C4-2B (cell line): ENCODE measurements around the gene F11R.
"Not testable (repeated sequence)": the region's sequence is repeated elsewhere in the genome, so short reads cannot be mapped to it uniquely, and the experiment has no call there.

ENCODE experiments used
- ZFX ChIP-seq: fragments of 450-650 bp; IDR thresholded peaks from 2 replicates; pipeline ENCODE4 v1.6.1; 2017
- TF ChIP-seq, protein P1 (sequence below): fragments of 450-650 bp; conservative IDR thresholded peaks from 2 replicates; pipeline ENCODE4 v1.5.1; 2017; ENCODE audit warnings: mild to moderate bottlenecking

DNA sequence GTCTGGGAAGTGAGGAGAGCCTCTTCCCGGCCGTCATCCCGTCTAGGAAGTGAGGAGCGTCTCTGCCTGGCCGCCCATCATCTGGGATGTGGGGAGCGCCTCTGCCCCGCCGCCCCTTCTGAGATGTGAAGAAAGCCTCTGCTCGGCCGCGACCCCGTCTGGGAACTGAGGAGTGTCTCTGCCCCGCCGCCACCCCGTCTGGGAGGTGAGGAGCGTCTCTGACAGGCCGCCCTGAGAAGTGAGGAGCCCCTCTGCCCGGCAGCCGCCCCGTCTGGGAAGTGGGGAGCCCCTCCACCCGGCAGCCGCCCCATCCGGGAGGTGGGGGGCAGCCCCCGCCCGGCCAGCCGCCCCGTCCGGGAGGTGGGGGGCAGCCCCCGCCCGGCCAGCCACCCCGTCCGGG, 8.5 kb upstream of the F11R start:
- TF ChIP-seq, protein P1, sequence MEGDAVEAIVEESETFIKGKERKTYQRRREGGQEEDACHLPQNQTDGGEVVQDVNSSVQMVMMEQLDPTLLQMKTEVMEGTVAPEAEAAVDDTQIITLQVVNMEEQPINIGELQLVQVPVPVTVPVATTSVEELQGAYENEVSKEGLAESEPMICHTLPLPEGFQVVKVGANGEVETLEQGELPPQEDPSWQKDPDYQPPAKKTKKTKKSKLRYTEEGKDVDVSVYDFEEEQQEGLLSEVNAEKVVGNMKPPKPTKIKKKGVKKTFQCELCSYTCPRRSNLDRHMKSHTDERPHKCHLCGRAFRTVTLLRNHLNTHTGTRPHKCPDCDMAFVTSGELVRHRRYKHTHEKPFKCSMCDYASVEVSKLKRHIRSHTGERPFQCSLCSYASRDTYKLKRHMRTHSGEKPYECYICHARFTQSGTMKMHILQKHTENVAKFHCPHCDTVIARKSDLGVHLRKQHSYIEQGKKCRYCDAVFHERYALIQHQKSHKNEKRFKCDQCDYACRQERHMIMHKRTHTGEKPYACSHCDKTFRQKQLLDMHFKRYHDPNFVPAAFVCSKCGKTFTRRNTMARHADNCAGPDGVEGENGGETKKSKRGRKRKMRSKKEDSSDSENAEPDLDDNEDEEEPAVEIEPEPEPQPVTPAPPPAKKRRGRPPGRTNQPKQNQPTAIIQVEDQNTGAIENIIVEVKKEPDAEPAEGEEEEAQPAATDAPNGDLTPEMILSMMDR: not testable (repeated sequence)
- not testable (repeated sequence) for TF ChIP-seq ZFX
